Endothelial cell of umbilical vein (primary cell): Measurements from ENCODE around the gene MED25. TPM values are rescaled to one million over a fixed set of nuclear protein-coding genes. Genes with fewer than 3 reads are reported as not detected.

Source experiments
- BruUV-seq: library from RNA; stranded (reverse); fragments of 400-500 nt; replicated peaks from 2 replicates; lab custom pipeline; 2021; lab: Mats Ljungman, UMichigan
- CTCF ChIA-PET: fragments of 300-600, 350-600 bp; sonication (Branson Sonifier 250); formaldehyde crosslinking; loops from one replicate; lab custom pipeline; 2021; ENCODE audit warnings: antibody characterized with exemption, inconsistent platforms; lab: Charles Lee
- POLR2A ChIA-PET: fragments of 300-600, 350-600 bp; sonication (Branson Sonifier 250); formaldehyde crosslinking; loops from one replicate; lab custom pipeline; 2021; ENCODE audit warnings: antibody characterized with exemption, inconsistent platforms; lab: Charles Lee
- DNase-seq: peaks from one replicate; pipeline ENCODE4 v3.0.0-alpha.2; 2011; ENCODE audit warnings: low read depth, low spot score
- FAIRE-seq: peaks from 2 replicates; lab custom pipeline; 2011; peaks lifted over from hg19 to GRCh38; lab: Jason Lieb, UNC
- H2AFZ ChIP-seq: 2 replicates; pipeline ENCODE4 v1.6.0; 2012; ENCODE audit warnings: low read depth, low read length, control low read depth, inconsistent platforms
- H3K27ac ChIP-seq: 2 replicates; pipeline ENCODE4 v1.5.1; 2011; ENCODE audit warnings: low read depth, mild to moderate bottlenecking, control low read depth, low read length, moderate library complexity; ENCODE audit not compliant: insufficient read depth
- H3K27me3 ChIP-seq, 2 experiments: 2 replicates each; pipeline versions ENCODE4 v1.6.0 to v1.6.1; 2011; ENCODE audit warnings: low read length in 2 of 2, mixed read lengths in 1 of 2; ENCODE audit not compliant: control insufficient read depth in 2 of 2, insufficient read depth in 2 of 2
- H3K36me3 ChIP-seq, 2 experiments: 2 replicates in 1 of 2; 3 replicates in 1 of 2; pipeline ENCODE4 v1.5.1; 2011; ENCODE audit warnings: low read length in 2 of 2, mild to moderate bottlenecking in 1 of 2, moderate library complexity in 1 of 2; ENCODE audit not compliant: control insufficient read depth in 2 of 2, insufficient read depth in 2 of 2; ENCODE audit errors: extremely low read depth in 1 of 2
- H3K4me1 ChIP-seq: 3 replicates; pipeline ENCODE4 v1.5.1; 2011; ENCODE audit warnings: mild to moderate bottlenecking, low read length; ENCODE audit not compliant: control insufficient read depth, insufficient read depth; ENCODE audit errors: extremely low read depth
- H3K4me2 ChIP-seq: 2 replicates; pipeline ENCODE4 v1.6.1; 2011; ENCODE audit warnings: low read length, control low read depth, mixed read lengths; ENCODE audit not compliant: insufficient read depth
- H3K4me3 ChIP-seq, 3 experiments: fragments of 200-600 bp in 1 of 3; sonication (generic), shearing (Covaris generic) in 1 of 3; replicated peaks in 1 of 3; 2 replicates each; pipeline ENCODE4 v1.5.1; 2011 to 2016; ENCODE audit warnings: control low read depth in 3 of 3, low read length in 3 of 3, mild to moderate bottlenecking in 2 of 3, inconsistent platforms in 1 of 3, low read depth in 1 of 3, moderate library complexity in 1 of 3; ENCODE audit not compliant: insufficient read depth in 1 of 3
- H3K79me2 ChIP-seq: 2 replicates; pipeline ENCODE4 v1.6.0; 2012; ENCODE audit warnings: low read length, inconsistent platforms; ENCODE audit not compliant: control insufficient read depth, insufficient read depth
- H3K9ac ChIP-seq: replicated peaks from 2 replicates; pipeline ENCODE3; 2011; ENCODE audit warnings: low read length, control low read depth; ENCODE audit not compliant: insufficient read depth; ENCODE audit errors: extremely low read depth
- H3K9me1 ChIP-seq: replicated peaks from 3 replicates; pipeline ENCODE4 v1.6.0; 2011; ENCODE audit warnings: mild to moderate bottlenecking, low read length; ENCODE audit not compliant: control insufficient read depth, insufficient read depth; ENCODE audit errors: extremely low read depth
- H3K9me3 ChIP-seq: replicated peaks from 2 replicates; pipeline ENCODE4 v1.5.1; 2012; ENCODE audit warnings: low read length, inconsistent platforms; ENCODE audit not compliant: control insufficient read depth, insufficient read depth
- H4K20me1 ChIP-seq: replicated peaks from 2 replicates; pipeline ENCODE3; 2011; ENCODE audit warnings: mild to moderate bottlenecking, low read length; ENCODE audit not compliant: control insufficient read depth, insufficient read depth; ENCODE audit errors: extremely low read depth
- CTCF ChIP-seq, 2 donors: IDR thresholded peaks; 1 replicate in 1 of 2; 2 replicates in 1 of 2; pipeline ENCODE4 v1.5.1; 2011; ENCODE audit warnings: low read length in 2 of 2, mild to moderate bottlenecking in 2 of 2, moderate library complexity in 2 of 2, control low read depth in 1 of 2, inconsistent platforms in 1 of 2, low read depth in 1 of 2; ENCODE audit not compliant: insufficient read depth in 1 of 2; ENCODE audit errors: extremely low read depth in 1 of 2
- EZH2 ChIP-seq: IDR thresholded peaks from 2 replicates; pipeline ENCODE4 v1.6.1; 2012; ENCODE audit warnings: borderline replicate concordance, low read depth, mild to moderate bottlenecking, moderate library complexity, low read length, inconsistent platforms; ENCODE audit not compliant: severe bottlenecking
- FOS ChIP-seq: IDR thresholded peaks from 2 replicates; pipeline ENCODE4 v1.6.1; 2011; ENCODE audit warnings: mild to moderate bottlenecking, low read length, moderate library complexity, borderline replicate concordance; ENCODE audit not compliant: insufficient read depth
- GATA2 ChIP-seq: IDR thresholded peaks from 2 replicates; pipeline ENCODE4 v1.7.0; 2011; ENCODE audit warnings: low read depth, mild to moderate bottlenecking, moderate library complexity, mixed read lengths, low read length; ENCODE audit not compliant: insufficient read length, insufficient read depth
- JUN ChIP-seq: IDR thresholded peaks from 2 replicates; pipeline ENCODE4 v1.6.1; 2011; ENCODE audit warnings: borderline replicate concordance, low read depth; ENCODE audit not compliant: insufficient read length, insufficient read depth
- MAX ChIP-seq: IDR thresholded peaks from 2 replicates; pipeline ENCODE4 v1.6.1; 2011; ENCODE audit not compliant: insufficient read depth, insufficient read length
- MYC ChIP-seq: IDR thresholded peaks from one replicate; pipeline ENCODE4 v1.6.1; 2011; ENCODE audit warnings: mild to moderate bottlenecking, low read depth, low read length
- POLR2A ChIP-seq: IDR thresholded peaks from 2 replicates; pipeline ENCODE4 v1.6.1; 2012; ENCODE audit warnings: low read depth, mild to moderate bottlenecking, control low read depth, low read length
- POLR2AphosphoS5 ChIP-seq: IDR thresholded peaks from 2 replicates; pipeline ENCODE4 v1.6.1; 2012; ENCODE audit warnings: low read depth, mild to moderate bottlenecking, control low read depth, low read length, moderate library complexity; ENCODE audit not compliant: insufficient read depth
- dilution Hi-C: fragments of 300-500 bp; cut with MboI; formaldehyde crosslinking; loops from one replicate; pipeline ENCODE4 v1.15.0; 2019; ENCODE audit warnings: low sequenced_read_pairs; ENCODE audit not compliant: extremely low pct_ligation_motif_present
- intact Hi-C: fragments of 100-400 bp; cut with micrococcal nuclease; formaldehyde crosslinking; loops from one replicate; pipeline ENCODE4 v1.10.0; 2022
- polyA plus RNA-seq, 4 experiments: library from polyadenylated mRNA; depleted of rRNA in 3 of 4; stranded (reverse) in 3 of 4; unstranded in 1 of 4; fragments of >200 nt; gene quantifications; 2 replicates each; pipeline versions ENCODE4 v1.2.1 to v1.2.3, GENCODE V29; 2011 to 2012; ENCODE audit warnings: missing spikeins in 1 of 4
- total RNA-seq: library from RNA; stranded (reverse); gene quantifications from 2 replicates; pipeline ENCODE4 v1.2.3, GENCODE V29; 2021

The MED25 gene
- total and polyA plus RNA-seq, 2 donors (not counting 3 experiments of a cell fraction or from before 2014, with no cell fraction given) = 31.7 to 62.9 TPM

GRCh38 chr19:49882643-49883042 lies 64.6 kb downstream of the MED25 start:
- TF ChIP-seq EZH2 = no peak
- no peak for TF ChIP-seq JUN
- TF ChIP-seq CTCF (IDR thresholded peaks at IDR 0.05; ENCODE audit: extremely low read depth in 1 of 2, insufficient read depth in 1 of 2, low read depth in 1 of 2, low read length in 2 of 2) = no peak
- TF ChIP-seq MYC = no peak
- no peak for TF ChIP-seq MAX
- no peak for TF ChIP-seq POLR2A
- TF ChIP-seq POLR2AphosphoS5 = no peak
- TF ChIP-seq GATA2 = no peak
- TF ChIP-seq FOS = no peak
- BruUV-seq = no TSS peak
- Histone ChIP-seq H3K4me2 (no peak overlapping the region), H3K27me3 (no peaks in the 10 kb centered on the region), H3K79me2 (no peaks in the 10 kb centered on the region), H3K9me3 (no peaks in the 10 kb centered on the region), H3K9me1 (no peaks in the 10 kb centered on the region), H2AFZ (no peak overlapping the region), H3K9ac (no peak overlapping the region), H3K36me3 (peaks cover 18 to 45% of the 10 kb centered on the region in 2 experiments), H3K4me1 (peaks cover 7% of the 10 kb centered on the region), H3K4me3 (no peak overlapping the region), H3K27ac (no peak overlapping the region), H4K20me1 (no peaks in the 10 kb centered on the region)
- intact Hi-C loops = no loop called here
- POLR2A ChIA-PET = no interaction called here
- CTCF ChIA-PET = no interaction called here
- FAIRE-seq (no peak), DNase-seq (no peak)
- dilution Hi-C loops = no loop called here
